GM12878 (cell line): ENCODE results near the gene CIRBP. TPM values are rescaled to one million over a fixed set of nuclear protein-coding genes. Genes with fewer than 3 reads are reported as not detected.

Source experiments
- ATF2 ChIP-seq: IDR thresholded peaks from 2 replicates; pipeline ENCODE4 v1.6.1; 2012; ENCODE audit warnings: low read length, inconsistent platforms
- BACH1 ChIP-seq: fragments of 450-650 bp; IDR thresholded peaks from 2 replicates; pipeline ENCODE4 v1.6.1; 2017; ENCODE audit warnings: mild to moderate bottlenecking, borderline replicate concordance
- CREM ChIP-seq: IDR thresholded peaks from 2 replicates; pipeline ENCODE4 v1.6.1; 2014; ENCODE audit warnings: antibody characterized with exemption, low read depth
- CUX1 ChIP-seq: IDR thresholded peaks from 2 replicates; pipeline ENCODE4 v1.6.1; 2012; ENCODE audit warnings: improper control_type of control experiment, low read depth, low read length; ENCODE audit not compliant: insufficient replicate concordance
- EGR1 ChIP-seq, 2 experiments: IDR thresholded peaks; 1 replicate in 1 of 2; 2 replicates in 1 of 2; pipeline ENCODE4 v1.6.1; 2011 to 2012; ENCODE audit warnings: low read depth in 2 of 2, low read length in 2 of 2, borderline replicate concordance in 1 of 2, mild to moderate bottlenecking in 1 of 2, moderate library complexity in 1 of 2
- ESRRA ChIP-seq: IDR thresholded peaks from 2 replicates; pipeline ENCODE4 v1.6.1; 2012; ENCODE audit warnings: mild to moderate bottlenecking, low read length, improper control_type of control experiment
- GABPA ChIP-seq: IDR thresholded peaks from 2 replicates; pipeline ENCODE4 v1.6.1; 2014; ENCODE audit warnings: antibody characterized with exemption, low read depth, mild to moderate bottlenecking, inconsistent platforms
- IKZF1 ChIP-seq: fragments of 450-650 bp; conservative IDR thresholded peaks from 2 replicates; pipeline ENCODE4 v1.6.1; 2017; ENCODE audit warnings: antibody characterized with exemption, mild to moderate bottlenecking
- JUNB ChIP-seq: IDR thresholded peaks from 2 replicates; pipeline ENCODE4 v1.6.1; 2016; ENCODE audit warnings: antibody characterized with exemption, mild to moderate bottlenecking
- MTA3 ChIP-seq: IDR thresholded peaks from 2 replicates; pipeline ENCODE4 v1.6.1; 2012; ENCODE audit warnings: low read length, inconsistent platforms, borderline replicate concordance
- NR2C2 ChIP-seq: IDR thresholded peaks from 2 replicates; pipeline ENCODE4 v1.6.1; 2011; ENCODE audit warnings: borderline replicate concordance, low read depth; ENCODE audit not compliant: control insufficient read depth, insufficient read length
- PAX8 ChIP-seq: fragments of 450-650 bp; IDR thresholded peaks from 2 replicates; pipeline ENCODE4 v1.6.1; 2017; ENCODE audit warnings: mild to moderate bottlenecking, moderate library complexity
- PRDM15 ChIP-seq: fragments of 450-650 bp; formaldehyde crosslinking; IDR thresholded peaks from 2 replicates; pipeline ENCODE4 v1.4.0; 2020; ENCODE audit warnings: mild to moderate bottlenecking, moderate library complexity
- RFX5 ChIP-seq: IDR thresholded peaks from 2 replicates; pipeline ENCODE4 v1.6.1; 2011; ENCODE audit warnings: low read depth, low read length, improper control_type of control experiment
- TARDBP ChIP-seq: IDR thresholded peaks from 2 replicates; pipeline ENCODE4 v1.6.1; 2016; ENCODE audit warnings: borderline replicate concordance
- WRNIP1 ChIP-seq: IDR thresholded peaks from 2 replicates; pipeline ENCODE4 v1.6.1; 2011; ENCODE audit warnings: low read depth, low read length, improper control_type of control experiment, borderline replicate concordance
- ZNF384 ChIP-seq: IDR thresholded peaks from 2 replicates; pipeline ENCODE4 v1.6.1; 2012; ENCODE audit warnings: low read depth, mild to moderate bottlenecking, low read length, improper control_type of control experiment, borderline replicate concordance
- polyA plus RNA-seq, 11 experiments: library from polyadenylated mRNA; depleted of rRNA in 4 of 11; unstranded in 6 of 11; stranded (reverse) in 5 of 11; fragments of >200 nt; fragmentation: Nextera tagmentation in 4 of 11; fragmentation: Illumina TruSeq in 1 of 11; extraction: Ambion mirVana in 4 of 11; extraction: Trizol in 1 of 11; gene quantifications; 1 replicate in 1 of 11; 2 replicates in 10 of 11; pipeline versions ENCODE4 v1.2.1 to v1.2.3, GENCODE V29; 2011 to 2016; ENCODE audit warnings: inconsistent platforms in 2 of 11, missing spikeins in 2 of 11, low read depth in 1 of 11
- total RNA-seq, 4 experiments: library from RNA; depleted of rRNA in 3 of 4; stranded (reverse); fragments of >200 nt in 3 of 4; fragmentation: Illumina TruSeq in 1 of 4; extraction: Trizol in 1 of 4; gene quantifications; 2 replicates each; pipeline versions ENCODE4 v1.2.1 to v1.2.3, GENCODE V29; 2013 to 2021

Gene CIRBP
- total and polyA plus RNA-seq, 10 of the 15 experiments (the other 5 are each of a cell fraction or from before 2014, with no cell fraction given), result 27.6 to 335 (median 229) TPM

- TF ChIP-seq PRDM15 (CRISPR knock-in tag), result no peak
- TF ChIP-seq WRNIP1, result no peak
- peak; percentile 91 for TF ChIP-seq IKZF1
- TF ChIP-seq MTA3, result no peak
- TF ChIP-seq RFX5, result no peak
- no peak for TF ChIP-seq TARDBP
- no peak for TF ChIP-seq CUX1
- no peak for TF ChIP-seq CREM
- TF ChIP-seq BACH1, result peak; percentile 99
- no peak for TF ChIP-seq JUNB
- no peak for TF ChIP-seq GABPA
- TF ChIP-seq ATF2, result no peak
- no peak for TF ChIP-seq EGR1 (IDR thresholded peaks at IDR 0.05; ENCODE audit: borderline replicate concordance in 1 of 2, low read depth in 2 of 2, low read length in 2 of 2)
- no peak for TF ChIP-seq NR2C2
- TF ChIP-seq ZNF384, result no peak
- no peak for TF ChIP-seq PAX8
- TF ChIP-seq ESRRA, result no peak
Observed at GRCh38 chr19:1266916-1267476, 2.1 kb upstream of the CIRBP start (continued).
